ENCODE data around the gene KIZ.

DNA sequence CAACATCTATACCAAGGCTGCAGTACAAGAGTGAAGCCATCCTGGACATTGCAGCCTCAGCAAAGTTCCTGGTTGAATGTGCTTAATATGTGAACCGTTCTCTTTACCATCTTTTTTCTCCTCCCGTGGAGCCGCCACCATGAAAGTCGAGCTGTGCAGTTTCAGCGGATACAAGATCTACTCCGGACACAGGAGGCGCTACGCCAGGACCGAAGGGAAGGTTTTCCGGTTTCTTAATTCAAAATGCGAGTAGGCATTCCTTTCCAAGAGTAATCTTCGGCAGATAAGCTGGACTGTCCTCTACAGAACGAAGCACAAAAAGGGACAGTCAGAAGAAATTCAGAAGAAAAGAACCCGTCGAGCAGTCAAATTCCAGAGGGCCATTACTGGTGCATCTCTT lies 11.3 kb upstream of the KIZ start:
- TF ChIP-seq, protein P1, sequence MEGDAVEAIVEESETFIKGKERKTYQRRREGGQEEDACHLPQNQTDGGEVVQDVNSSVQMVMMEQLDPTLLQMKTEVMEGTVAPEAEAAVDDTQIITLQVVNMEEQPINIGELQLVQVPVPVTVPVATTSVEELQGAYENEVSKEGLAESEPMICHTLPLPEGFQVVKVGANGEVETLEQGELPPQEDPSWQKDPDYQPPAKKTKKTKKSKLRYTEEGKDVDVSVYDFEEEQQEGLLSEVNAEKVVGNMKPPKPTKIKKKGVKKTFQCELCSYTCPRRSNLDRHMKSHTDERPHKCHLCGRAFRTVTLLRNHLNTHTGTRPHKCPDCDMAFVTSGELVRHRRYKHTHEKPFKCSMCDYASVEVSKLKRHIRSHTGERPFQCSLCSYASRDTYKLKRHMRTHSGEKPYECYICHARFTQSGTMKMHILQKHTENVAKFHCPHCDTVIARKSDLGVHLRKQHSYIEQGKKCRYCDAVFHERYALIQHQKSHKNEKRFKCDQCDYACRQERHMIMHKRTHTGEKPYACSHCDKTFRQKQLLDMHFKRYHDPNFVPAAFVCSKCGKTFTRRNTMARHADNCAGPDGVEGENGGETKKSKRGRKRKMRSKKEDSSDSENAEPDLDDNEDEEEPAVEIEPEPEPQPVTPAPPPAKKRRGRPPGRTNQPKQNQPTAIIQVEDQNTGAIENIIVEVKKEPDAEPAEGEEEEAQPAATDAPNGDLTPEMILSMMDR (IDR thresholded peaks at IDR 0.05), result no peak
- TF ChIP-seq EZH2phosphoT487 (IDR thresholded peaks at IDR 0.05), result no peak
